Keratinocyte (primary cell): ENCODE results near the gene PDIA2. TPM values are rescaled to one million over a fixed set of nuclear protein-coding genes. Genes with fewer than 3 reads are reported as not detected.

ENCODE experiments used
- DNase-seq: peaks from one replicate; pipeline ENCODE4 v3.0.0-alpha.2; 2011; ENCODE audit warnings: low read depth, missing footprints, low spot score
- FAIRE-seq: peaks from 2 replicates; lab custom pipeline; 2011; peaks lifted over from hg19 to GRCh38; lab: Jason Lieb, UNC
- H2AFZ ChIP-seq: 2 replicates; pipeline ENCODE4 v1.6.0; 2012; ENCODE audit warnings: low read length, control low read depth, inconsistent platforms; ENCODE audit not compliant: control insufficient read depth
- H3K27ac ChIP-seq: 2 replicates; pipeline ENCODE4 v1.5.1; 2011; ENCODE audit warnings: low read length; ENCODE audit not compliant: control insufficient read depth, insufficient read depth
- H3K27me3 ChIP-seq: 3 replicates; pipeline ENCODE4 v1.6.0; 2011; ENCODE audit warnings: low read length; ENCODE audit not compliant: control insufficient read depth, insufficient read depth; ENCODE audit errors: extremely low read depth
- H3K36me3 ChIP-seq, 2 experiments: 2 replicates in 1 of 2; 3 replicates in 1 of 2; pipeline ENCODE4 v1.5.1; 2011; ENCODE audit warnings: low read length in 2 of 2, mild to moderate bottlenecking in 1 of 2; ENCODE audit not compliant: control insufficient read depth in 2 of 2, insufficient read depth in 2 of 2; ENCODE audit errors: extremely low read depth in 1 of 2
- H3K4me1 ChIP-seq: 3 replicates; pipeline ENCODE4 v1.5.1; 2011; ENCODE audit warnings: low read length; ENCODE audit not compliant: control insufficient read depth, insufficient read depth; ENCODE audit errors: extremely low read depth
- H3K4me2 ChIP-seq: 3 replicates; pipeline ENCODE4 v1.6.0; 2011; ENCODE audit warnings: low read depth, low read length; ENCODE audit not compliant: control insufficient read depth, insufficient read depth; ENCODE audit errors: extremely low read depth
- H3K4me3 ChIP-seq, 3 experiments: fragments of 200-600 bp in 1 of 3; sonication (generic) in 1 of 3; 2 replicates in 2 of 3; 3 replicates in 1 of 3; pipeline ENCODE4 v1.5.1; 2011 to 2016; ENCODE audit warnings: low read length in 3 of 3, mild to moderate bottlenecking in 3 of 3, control low read depth in 2 of 3, inconsistent platforms in 1 of 3, low read depth in 1 of 3, mixed read lengths in 1 of 3, mixed run types in 1 of 3, moderate library complexity in 1 of 3; ENCODE audit not compliant: control insufficient read depth in 2 of 3, insufficient read depth in 2 of 3; ENCODE audit errors: extremely low read depth in 1 of 3
- H3K79me2 ChIP-seq: 2 replicates; pipeline ENCODE4 v1.6.0; 2012; ENCODE audit warnings: low read length; ENCODE audit not compliant: control insufficient read depth, insufficient read depth
- H3K9ac ChIP-seq: 3 replicates; pipeline ENCODE4 v1.6.0; 2011; ENCODE audit warnings: low read length; ENCODE audit not compliant: control insufficient read depth, insufficient read depth; ENCODE audit errors: extremely low read depth
- H3K9me1 ChIP-seq: 3 replicates; pipeline ENCODE4 v1.6.0; 2011; ENCODE audit warnings: low read length; ENCODE audit not compliant: control insufficient read depth, insufficient read depth; ENCODE audit errors: extremely low read depth
- H3K9me3 ChIP-seq: 2 replicates; pipeline ENCODE4 v1.5.1; 2012; ENCODE audit warnings: low read depth, low read length; ENCODE audit not compliant: control insufficient read depth
- H4K20me1 ChIP-seq: 3 replicates; pipeline ENCODE4 v1.6.0; 2011; ENCODE audit warnings: low read length; ENCODE audit not compliant: control insufficient read depth, insufficient read depth; ENCODE audit errors: extremely low read depth
- CTCF ChIP-seq, 3 experiments: IDR thresholded peaks in 1 of 3; conservative IDR thresholded peaks in 1 of 3; optimal IDR thresholded peaks in 1 of 3; 2 replicates in 2 of 3; 3 replicates in 1 of 3; pipeline versions ENCODE3 to v1.5.1; 2011; ENCODE audit warnings: low read length in 3 of 3, mild to moderate bottlenecking in 3 of 3, moderate library complexity in 2 of 3, control low read depth in 1 of 3, inconsistent platforms in 1 of 3; ENCODE audit not compliant: insufficient read depth in 2 of 3; ENCODE audit errors: extremely low read depth in 1 of 3
- EZH2 ChIP-seq: IDR thresholded peaks from one replicate; pipeline ENCODE4 v1.6.1; 2012; ENCODE audit warnings: inconsistent platforms, mild to moderate bottlenecking, low read length, moderate library complexity
- dilution Hi-C: fragments of 300-500 bp; cut with MboI; formaldehyde crosslinking; loops from one replicate; pipeline ENCODE4 v1.7.0; 2020; ENCODE audit warnings: low sequenced_read_pairs; ENCODE audit not compliant: extremely low pct_ligation_motif_present
- polyA plus RNA-seq, 5 experiments: library from polyadenylated mRNA; depleted of rRNA in 3 of 5; stranded (reverse) in 3 of 5; stranded (forward) in 1 of 5; unstranded in 1 of 5; fragments of >200 nt; gene quantifications; 1 replicate in 1 of 5; 2 replicates in 3 of 5; 3 replicates in 1 of 5; pipeline versions ENCODE4 v1.2.1 to v1.2.3, GENCODE V29; 2011 to 2012; ENCODE audit warnings: missing spikeins in 2 of 5, low read depth in 1 of 5, low replicate concordance in 1 of 5

The PDIA2 gene
- polyA plus RNA-seq, 1 donor (not counting 4 experiments of a cell fraction or from before 2014, with no cell fraction given): 0.42 TPM

GRCh38 chr16:249431-249830, 33.5 kb upstream of the PDIA2 start:
- no peak overlapping the region for H2AFZ ChIP-seq
- no peak for FAIRE-seq

GRCh38 chr16:252366-253337, 30.3 kb upstream of the PDIA2 start:
- Histone ChIP-seq H3K4me1 (no peaks in the 10 kb centered on the region), H3K79me2 (no peaks in the 10 kb centered on the region), H4K20me1 (no peaks in the 10 kb centered on the region), H3K27me3 (no peaks in the 10 kb centered on the region), H2AFZ (no peak overlapping the region), H3K9ac (no peak overlapping the region), H3K4me3 (no peak overlapping the region), H3K9me1 (no peaks in the 10 kb centered on the region), H3K27ac (no peak overlapping the region), H3K9me3 (no peaks in the 10 kb centered on the region), H3K4me2 (no peak overlapping the region), H3K36me3 (peaks cover 0 to 10% of the 10 kb centered on the region in 2 experiments)
- TF ChIP-seq CTCF (optimal IDR thresholded peaks at IDR 0.05 in 1 of 3, IDR thresholded peaks at IDR 0.05 in 1 of 3, conservative IDR thresholded peaks at IDR 0.05 in 1 of 3; ENCODE audit: extremely low read depth in 1 of 3, insufficient read depth in 2 of 3, low read length in 3 of 3): no peak
- no peak for TF ChIP-seq EZH2
- DNase-seq (no peak), FAIRE-seq (no peak)
- dilution Hi-C loops: no loop called here

More at GRCh38 chr16:249431-249830, 33.5 kb upstream of the PDIA2 start:
- Histone ChIP-seq H3K27me3 (no peaks in the 10 kb centered on the region), H3K4me2 (no peak overlapping the region), H3K9ac (no peak overlapping the region), H3K36me3 (peaks cover 0 to 8% of the 10 kb centered on the region in 2 experiments), H3K79me2 (no peaks in the 10 kb centered on the region), H4K20me1 (no peaks in the 10 kb centered on the region), H3K4me3 (no peak overlapping the region), H3K9me1 (no peaks in the 10 kb centered on the region), H3K27ac (no peak overlapping the region), H3K9me3 (no peaks in the 10 kb centered on the region), H3K4me1 (no peaks in the 10 kb centered on the region)
- DNase-seq: no peak
- TF ChIP-seq CTCF (optimal IDR thresholded peaks at IDR 0.05 in 1 of 3, IDR thresholded peaks at IDR 0.05 in 1 of 3, conservative IDR thresholded peaks at IDR 0.05 in 1 of 3; ENCODE audit: extremely low read depth in 1 of 3, insufficient read depth in 2 of 3, low read length in 3 of 3) (no peak), EZH2 (no peak)
- dilution Hi-C loops: no loop called here
